ENCODE results near the gene ZNF500. TPM values are rescaled to one million over a fixed set of nuclear protein-coding genes. Genes with fewer than 3 reads are reported as not detected.

The ZNF500 gene
- total and polyA plus RNA-seq, 10 of the 15 experiments (the other 5 are each of a cell fraction or from before 2014, with no cell fraction given) = 0.99 to 13.1 (median 5.5) TPM

DNA sequence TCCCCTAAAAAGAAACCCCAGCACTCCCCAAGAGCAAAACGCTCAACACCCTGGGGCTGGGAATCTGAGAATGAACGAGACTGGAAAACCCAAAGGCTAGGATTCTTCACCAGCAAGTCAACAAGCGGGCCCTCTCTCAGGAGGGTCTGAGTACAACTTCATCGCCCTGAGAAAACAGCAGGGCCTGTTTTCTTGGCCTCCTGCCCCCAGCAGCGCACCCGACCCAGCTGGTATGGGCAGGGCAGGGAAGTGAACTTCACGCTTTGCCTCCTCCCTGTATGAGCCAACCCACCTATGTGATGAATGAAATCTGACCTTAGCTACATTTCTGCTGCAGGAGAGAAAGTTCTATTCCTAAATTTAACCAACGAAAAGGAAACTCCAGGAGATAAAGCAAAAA, 62.5 kb downstream of the ZNF500 start:
- intact Hi-C loops (cut with micrococcal nuclease; ENCODE audit: unreplicated experiment) = no loop called here
- no TSS peak for BruUV-seq (replicated peaks)
- Histone ChIP-seq H2AFZ (ENCODE audit: control insufficient read depth, low read depth, low read length) (no peak overlapping the region), H3K36me3 (ENCODE audit: control insufficient read depth in 2 of 2, insufficient read depth in 2 of 2, low read length in 1 of 2) (peaks cover 8 to 18% of the 10 kb centered on the region in 2 experiments; a peak in 3 of 4 replicates), H3K9ac (ENCODE audit: control insufficient read depth, insufficient read depth, low read length) (no peak overlapping the region), H3K4me2 (ENCODE audit: control insufficient read depth, insufficient read depth) (no peak overlapping the region), H3K27ac (ENCODE audit: control insufficient read depth, insufficient read depth) (no peak overlapping the region), H3K4me1 (ENCODE audit: control insufficient read depth, insufficient read depth, low read length) (no peaks in the 10 kb centered on the region), H4K20me1 (ENCODE audit: control insufficient read depth, insufficient read depth) (no peaks in the 10 kb centered on the region), H3K79me2 (ENCODE audit: control insufficient read depth, insufficient read depth, low read length) (no peaks in the 10 kb centered on the region), H3K4me3 (no peak overlapping the region), H3K27me3 (replicated peaks in 1 of 2; ENCODE audit: control insufficient read depth in 2 of 2, insufficient read depth in 2 of 2, low read length in 1 of 2) (no peaks in the 10 kb centered on the region), H3K9me3 (replicated peaks; ENCODE audit: control insufficient read depth, insufficient read depth, low read length) (no peaks in the 10 kb centered on the region)
- ChIA-PET RAD21 (ENCODE audit: unreplicated experiment) (no interaction called here), CTCF (no interaction called here), POLR2A (no interaction called here), SMC1A (ENCODE audit: uncharacterized antibody, unreplicated experiment) (interaction anchor here (0.6 to 0.8 kb wide), 2 partner anchors 35 to 269 kb away, joined by 3 to 4 read pairs; no protein-coding TSS in a partner anchor)
- DNase-seq (ENCODE audit: low read depth, low spot score) (no peak), FAIRE-seq (no peak), ATAC-seq (no peak)
- WGBS (ENCODE audit: insufficient coverage, insufficient replicate concordance, low lambda C conversion rate, missing lambda C conversion rate) = 83% methylated on average over 8 of the region's 8 CpGs
- in situ Hi-C loops (cut with MboI) = no loop called here
- TF ChIP-seq, protein P1, sequence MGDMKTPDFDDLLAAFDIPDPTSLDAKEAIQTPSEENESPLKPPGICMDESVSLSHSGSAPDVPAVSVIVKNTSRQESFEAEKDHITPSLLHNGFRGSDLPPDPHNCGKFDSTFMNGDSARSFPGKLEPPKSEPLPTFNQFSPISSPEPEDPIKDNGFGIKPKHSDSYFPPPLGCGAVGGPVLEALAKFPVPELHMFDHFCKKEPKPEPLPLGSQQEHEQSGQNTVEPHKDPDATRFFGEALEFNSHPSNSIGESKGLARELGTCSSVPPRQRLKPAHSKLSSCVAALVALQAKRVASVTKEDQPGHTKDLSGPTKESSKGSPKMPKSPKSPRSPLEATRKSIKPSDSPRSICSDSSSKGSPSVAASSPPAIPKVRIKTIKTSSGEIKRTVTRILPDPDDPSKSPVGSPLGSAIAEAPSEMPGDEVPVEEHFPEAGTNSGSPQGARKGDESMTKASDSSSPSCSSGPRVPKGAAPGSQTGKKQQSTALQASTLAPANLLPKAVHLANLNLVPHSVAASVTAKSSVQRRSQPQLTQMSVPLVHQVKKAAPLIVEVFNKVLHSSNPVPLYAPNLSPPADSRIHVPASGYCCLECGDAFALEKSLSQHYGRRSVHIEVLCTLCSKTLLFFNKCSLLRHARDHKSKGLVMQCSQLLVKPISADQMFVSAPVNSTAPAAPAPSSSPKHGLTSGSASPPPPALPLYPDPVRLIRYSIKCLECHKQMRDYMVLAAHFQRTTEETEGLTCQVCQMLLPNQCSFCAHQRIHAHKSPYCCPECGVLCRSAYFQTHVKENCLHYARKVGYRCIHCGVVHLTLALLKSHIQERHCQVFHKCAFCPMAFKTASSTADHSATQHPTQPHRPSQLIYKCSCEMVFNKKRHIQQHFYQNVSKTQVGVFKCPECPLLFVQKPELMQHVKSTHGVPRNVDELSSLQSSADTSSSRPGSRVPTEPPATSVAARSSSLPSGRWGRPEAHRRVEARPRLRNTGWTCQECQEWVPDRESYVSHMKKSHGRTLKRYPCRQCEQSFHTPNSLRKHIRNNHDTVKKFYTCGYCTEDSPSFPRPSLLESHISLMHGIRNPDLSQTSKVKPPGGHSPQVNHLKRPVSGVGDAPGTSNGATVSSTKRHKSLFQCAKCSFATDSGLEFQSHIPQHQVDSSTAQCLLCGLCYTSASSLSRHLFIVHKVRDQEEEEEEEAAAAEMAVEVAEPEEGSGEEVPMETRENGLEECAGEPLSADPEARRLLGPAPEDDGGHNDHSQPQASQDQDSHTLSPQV (IDR thresholded peaks at IDR 0.05) = no peak
- TF ChIP-seq ETV6 (conservative IDR thresholded peaks at IDR 0.05 in 1 of 2, IDR thresholded peaks at IDR 0.05 in 1 of 2; ENCODE audit: borderline replicate concordance in 1 of 2, low read depth in 1 of 2) (no peak), ASH2L (IDR thresholded peaks at IDR 0.05; ENCODE audit: borderline replicate concordance, low read depth) (no peak), RBBP5 (conservative IDR thresholded peaks at IDR 0.05) (no peak), HCFC1 (IDR thresholded peaks at IDR 0.05; ENCODE audit: low read length) (no peak), LARP7 (IDR thresholded peaks at IDR 0.05) (no peak), FOXK2 (IDR thresholded peaks at IDR 0.05) (no peak), KAT2A (conservative IDR thresholded peaks at IDR 0.05; ENCODE audit: control insufficient read depth, low read depth, low read length) (no peak)
- TF ChIP-seq, protein P2, sequence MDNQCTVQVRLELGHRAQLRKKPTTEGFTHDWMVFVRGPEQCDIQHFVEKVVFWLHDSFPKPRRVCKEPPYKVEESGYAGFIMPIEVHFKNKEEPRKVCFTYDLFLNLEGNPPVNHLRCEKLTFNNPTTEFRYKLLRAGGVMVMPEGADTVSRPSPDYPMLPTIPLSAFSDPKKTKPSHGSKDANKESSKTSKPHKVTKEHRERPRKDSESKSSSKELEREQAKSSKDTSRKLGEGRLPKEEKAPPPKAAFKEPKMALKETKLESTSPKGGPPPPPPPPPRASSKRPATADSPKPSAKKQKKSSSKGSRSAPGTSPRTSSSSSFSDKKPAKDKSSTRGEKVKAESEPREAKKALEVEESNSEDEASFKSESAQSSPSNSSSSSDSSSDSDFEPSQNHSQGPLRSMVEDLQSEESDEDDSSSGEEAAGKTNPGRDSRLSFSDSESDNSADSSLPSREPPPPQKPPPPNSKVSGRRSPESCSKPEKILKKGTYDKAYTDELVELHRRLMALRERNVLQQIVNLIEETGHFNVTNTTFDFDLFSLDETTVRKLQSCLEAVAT (IDR thresholded peaks at IDR 0.05) = no peak
- TF ChIP-seq, protein P3, sequence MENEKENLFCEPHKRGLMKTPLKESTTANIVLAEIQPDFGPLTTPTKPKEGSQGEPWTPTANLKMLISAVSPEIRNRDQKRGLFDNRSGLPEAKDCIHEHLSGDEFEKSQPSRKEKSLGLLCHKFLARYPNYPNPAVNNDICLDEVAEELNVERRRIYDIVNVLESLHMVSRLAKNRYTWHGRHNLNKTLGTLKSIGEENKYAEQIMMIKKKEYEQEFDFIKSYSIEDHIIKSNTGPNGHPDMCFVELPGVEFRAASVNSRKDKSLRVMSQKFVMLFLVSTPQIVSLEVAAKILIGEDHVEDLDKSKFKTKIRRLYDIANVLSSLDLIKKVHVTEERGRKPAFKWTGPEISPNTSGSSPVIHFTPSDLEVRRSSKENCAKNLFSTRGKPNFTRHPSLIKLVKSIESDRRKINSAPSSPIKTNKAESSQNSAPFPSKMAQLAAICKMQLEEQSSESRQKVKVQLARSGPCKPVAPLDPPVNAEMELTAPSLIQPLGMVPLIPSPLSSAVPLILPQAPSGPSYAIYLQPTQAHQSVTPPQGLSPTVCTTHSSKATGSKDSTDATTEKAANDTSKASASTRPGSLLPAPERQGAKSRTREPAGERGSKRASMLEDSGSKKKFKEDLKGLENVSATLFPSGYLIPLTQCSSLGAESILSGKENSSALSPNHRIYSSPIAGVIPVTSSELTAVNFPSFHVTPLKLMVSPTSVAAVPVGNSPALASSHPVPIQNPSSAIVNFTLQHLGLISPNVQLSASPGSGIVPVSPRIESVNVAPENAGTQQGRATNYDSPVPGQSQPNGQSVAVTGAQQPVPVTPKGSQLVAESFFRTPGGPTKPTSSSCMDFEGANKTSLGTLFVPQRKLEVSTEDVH (IDR thresholded peaks at IDR 0.05; ENCODE audit: low read depth, partially characterized antibody) = no peak
- TF ChIP-seq, protein P4, sequence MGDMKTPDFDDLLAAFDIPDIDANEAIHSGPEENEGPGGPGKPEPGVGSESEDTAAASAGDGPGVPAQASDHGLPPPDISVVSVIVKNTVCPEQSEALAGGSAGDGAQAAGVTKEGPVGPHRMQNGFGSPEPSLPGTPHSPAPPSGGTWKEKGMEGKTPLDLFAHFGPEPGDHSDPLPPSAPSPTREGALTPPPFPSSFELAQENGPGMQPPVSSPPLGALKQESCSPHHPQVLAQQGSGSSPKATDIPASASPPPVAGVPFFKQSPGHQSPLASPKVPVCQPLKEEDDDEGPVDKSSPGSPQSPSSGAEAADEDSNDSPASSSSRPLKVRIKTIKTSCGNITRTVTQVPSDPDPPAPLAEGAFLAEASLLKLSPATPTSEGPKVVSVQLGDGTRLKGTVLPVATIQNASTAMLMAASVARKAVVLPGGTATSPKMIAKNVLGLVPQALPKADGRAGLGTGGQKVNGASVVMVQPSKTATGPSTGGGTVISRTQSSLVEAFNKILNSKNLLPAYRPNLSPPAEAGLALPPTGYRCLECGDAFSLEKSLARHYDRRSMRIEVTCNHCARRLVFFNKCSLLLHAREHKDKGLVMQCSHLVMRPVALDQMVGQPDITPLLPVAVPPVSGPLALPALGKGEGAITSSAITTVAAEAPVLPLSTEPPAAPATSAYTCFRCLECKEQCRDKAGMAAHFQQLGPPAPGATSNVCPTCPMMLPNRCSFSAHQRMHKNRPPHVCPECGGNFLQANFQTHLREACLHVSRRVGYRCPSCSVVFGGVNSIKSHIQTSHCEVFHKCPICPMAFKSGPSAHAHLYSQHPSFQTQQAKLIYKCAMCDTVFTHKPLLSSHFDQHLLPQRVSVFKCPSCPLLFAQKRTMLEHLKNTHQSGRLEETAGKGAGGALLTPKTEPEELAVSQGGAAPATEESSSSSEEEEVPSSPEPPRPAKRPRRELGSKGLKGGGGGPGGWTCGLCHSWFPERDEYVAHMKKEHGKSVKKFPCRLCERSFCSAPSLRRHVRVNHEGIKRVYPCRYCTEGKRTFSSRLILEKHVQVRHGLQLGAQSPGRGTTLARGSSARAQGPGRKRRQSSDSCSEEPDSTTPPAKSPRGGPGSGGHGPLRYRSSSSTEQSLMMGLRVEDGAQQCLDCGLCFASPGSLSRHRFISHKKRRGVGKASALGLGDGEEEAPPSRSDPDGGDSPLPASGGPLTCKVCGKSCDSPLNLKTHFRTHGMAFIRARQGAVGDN (IDR thresholded peaks at IDR 0.05) = no peak
